SK-N-SH (cell line): Measurements from ENCODE around the gene TGFBRAP1. TPM values are rescaled to one million over a fixed set of nuclear protein-coding genes. Genes with fewer than 3 reads are reported as not detected.

ENCODE experiments used
- CTCF ChIA-PET: fragments of 300-600, 350-600 bp; formaldehyde crosslinking; extraction: SDS; loops from one replicate; lab custom pipeline; 2021; lab: Yijun Ruan, JAX
- POLR2A ChIA-PET: fragments of 350-600 bp; sonication (Branson Sonifier 250); formaldehyde crosslinking; extraction: SDS; loops from one replicate; lab custom pipeline; 2020; ENCODE audit warnings: antibody characterized with exemption, inconsistent platforms; lab: Yijun Ruan, JAX
- DNase-seq: peaks from one replicate; pipeline ENCODE4 v3.0.0; 2012
- H2AFZ ChIP-seq: fragments of 200-600 bp; sonication (generic); 2 replicates; pipeline ENCODE4 v1.8.1; 2016; ENCODE audit warnings: antibody characterized with exemption, mild to moderate bottlenecking, low read depth
- H3F3A ChIP-seq: fragments of 200-600 bp; sonication (generic); replicated peaks from 2 replicates; pipeline ENCODE3; 2016; ENCODE audit warnings: antibody characterized with exemption, mild to moderate bottlenecking; ENCODE audit not compliant: insufficient read depth
- H3K27ac ChIP-seq, 2 experiments: fragments of 200-500 bp in 1 of 2; fragments of 200-600 bp in 1 of 2; sonication (Bioruptor generic) in 1 of 2; sonication (generic), shearing (Covaris generic) in 1 of 2; 2 replicates each; pipeline versions ENCODE4 v1.5.1 to v1.6.1; 2014 to 2016; ENCODE audit warnings: low read depth in 2 of 2, inconsistent platforms in 1 of 2, low read length in 1 of 2, mild to moderate bottlenecking in 1 of 2, mixed read lengths in 1 of 2
- H3K27me3 ChIP-seq: fragments of 200-600 bp; sonication (generic), shearing (Covaris generic); 2 replicates; pipeline ENCODE4 v1.6.1; 2016; ENCODE audit warnings: mixed run types; ENCODE audit not compliant: insufficient read depth
- H3K36me3 ChIP-seq, 2 experiments: fragments of 200-500 bp in 1 of 2; fragments of 200-600 bp in 1 of 2; sonication (Bioruptor generic) in 1 of 2; sonication (generic) in 1 of 2; replicated peaks in 1 of 2; 2 replicates each; pipeline versions ENCODE3 to v1.5.1; 2014 to 2016; ENCODE audit warnings: low read length in 1 of 2, mild to moderate bottlenecking in 1 of 2; ENCODE audit not compliant: insufficient read depth in 2 of 2, control insufficient read depth in 1 of 2
- H3K4me1 ChIP-seq, 2 experiments: fragments of 200-500 bp in 1 of 2; fragments of 200-600 bp in 1 of 2; sonication (Bioruptor generic) in 1 of 2; sonication (generic), shearing (Covaris generic) in 1 of 2; 2 replicates each; pipeline versions ENCODE4 v1.5.1 to v1.6.1; 2014 to 2016; ENCODE audit warnings: low read depth in 1 of 2, low read length in 1 of 2, mixed run types in 1 of 2; ENCODE audit not compliant: insufficient read depth in 2 of 2, control insufficient read depth in 1 of 2
- H3K4me2 ChIP-seq: fragments of 200-600 bp; sonication (generic), shearing (Covaris generic); 2 replicates; pipeline ENCODE4 v1.6.1; 2017; ENCODE audit warnings: mixed run types
- H3K4me3 ChIP-seq, 2 experiments: fragments of 200-500 bp in 1 of 2; fragments of 200-600 bp in 1 of 2; sonication (Bioruptor generic) in 1 of 2; sonication (generic), shearing (Covaris generic) in 1 of 2; 2 replicates each; pipeline versions ENCODE4 v1.5.1 to v1.8.1; 2014 to 2016; ENCODE audit warnings: low read depth in 2 of 2, inconsistent platforms in 1 of 2, low read length in 1 of 2, mild to moderate bottlenecking in 1 of 2, mixed read lengths in 1 of 2, moderate library complexity in 1 of 2
- H3K79me2 ChIP-seq: fragments of 200-600 bp; sonication (generic); 2 replicates; pipeline ENCODE4 v1.8.1; 2017; ENCODE audit warnings: mild to moderate bottlenecking; ENCODE audit not compliant: insufficient read depth
- H3K9ac ChIP-seq: fragments of 200-600 bp; sonication (generic); 2 replicates; pipeline ENCODE4 v1.6.1; 2017; ENCODE audit warnings: mixed run types
- H3K9me2 ChIP-seq: fragments of 200-600 bp; sonication (generic); 2 replicates; pipeline ENCODE4 v1.6.1; 2017; ENCODE audit warnings: mixed run types
- H3K9me3 ChIP-seq: fragments of 200-600 bp; sonication (generic); 2 replicates; pipeline ENCODE4 v1.6.1; 2017; ENCODE audit warnings: mixed run types, mild to moderate bottlenecking, moderate library complexity
- H4K20me1 ChIP-seq: fragments of 200-600 bp; sonication (generic); 2 replicates; pipeline ENCODE4 v1.6.1; 2017; ENCODE audit warnings: mild to moderate bottlenecking, mixed run types; ENCODE audit not compliant: insufficient read depth
- CHD2 ChIP-seq: fragments of 150-350 bp; IDR thresholded peaks from 2 replicates; pipeline ENCODE4 v1.6.1; 2018; ENCODE audit warnings: low read length; ENCODE audit not compliant: partially characterized antibody
- FOXJ3 ChIP-seq: sonication (generic); formaldehyde crosslinking; IDR thresholded peaks from 2 replicates; pipeline ENCODE4 v1.5.1; 2020; ENCODE audit warnings: mild to moderate bottlenecking, missing genetic modification reagents
- GATA2 ChIP-seq: sonication (generic); formaldehyde crosslinking; IDR thresholded peaks from 2 replicates; pipeline ENCODE4 v1.5.0; 2020; ENCODE audit warnings: mild to moderate bottlenecking, missing genetic modification reagents
- RAD21 ChIP-seq: IDR thresholded peaks from 2 replicates; pipeline ENCODE4 v1.6.1; 2012; ENCODE audit warnings: mild to moderate bottlenecking, low read length
- RXRA ChIP-seq: IDR thresholded peaks from 2 replicates; pipeline ENCODE4 v1.4.0; 2012; ENCODE audit warnings: low read depth, mild to moderate bottlenecking, borderline replicate concordance
- SMC3 ChIP-seq: IDR thresholded peaks from 2 replicates; pipeline ENCODE4 v1.6.1; 2012; ENCODE audit warnings: low read depth, low read length, improper control_type of control experiment
- WGBS: methylation state at CpG from one replicate; pipeline ENCODE4 v1.1.6; 2017; ENCODE audit warnings: low lambda C conversion rate; 5-methylcytosine and 5-hydroxymethylcytosine counted together
- polyA plus RNA-seq, 3 experiments: library from polyadenylated mRNA; depleted of rRNA; stranded (reverse); fragments of >200 nt; gene quantifications; 2 replicates each; pipeline ENCODE4 v1.2.3, GENCODE V29; 2012
- TF ChIP-seq, protein P1 (sequence below): IDR thresholded peaks from 2 replicates; pipeline ENCODE4; 2012

The TGFBRAP1 gene
- polyA plus RNA-seq, 1 of the 3 experiments (the other 2 are of a cell fraction): 5.7 TPM

DNA sequence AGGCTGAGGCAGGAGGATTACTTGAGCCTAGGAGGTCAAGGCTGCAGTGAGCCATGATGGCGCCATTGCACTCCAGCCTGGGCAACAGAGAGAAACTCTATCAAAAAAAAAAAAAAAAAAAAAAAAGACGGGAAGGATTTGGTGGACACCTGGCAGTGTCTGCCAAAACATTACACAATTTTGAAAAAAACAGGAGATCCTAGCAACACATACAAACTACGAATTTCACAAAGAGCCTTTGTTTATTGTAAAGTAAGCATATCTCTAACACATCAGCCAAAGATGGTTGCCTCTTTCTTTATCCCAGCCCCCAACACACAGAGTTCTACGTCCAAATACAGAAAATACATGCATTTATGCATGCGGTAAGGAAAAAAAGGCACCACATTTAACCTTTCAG lies 80.4 kb downstream of the TGFBRAP1 start (continued):
- no peak for TF ChIP-seq SMC3

DNA sequence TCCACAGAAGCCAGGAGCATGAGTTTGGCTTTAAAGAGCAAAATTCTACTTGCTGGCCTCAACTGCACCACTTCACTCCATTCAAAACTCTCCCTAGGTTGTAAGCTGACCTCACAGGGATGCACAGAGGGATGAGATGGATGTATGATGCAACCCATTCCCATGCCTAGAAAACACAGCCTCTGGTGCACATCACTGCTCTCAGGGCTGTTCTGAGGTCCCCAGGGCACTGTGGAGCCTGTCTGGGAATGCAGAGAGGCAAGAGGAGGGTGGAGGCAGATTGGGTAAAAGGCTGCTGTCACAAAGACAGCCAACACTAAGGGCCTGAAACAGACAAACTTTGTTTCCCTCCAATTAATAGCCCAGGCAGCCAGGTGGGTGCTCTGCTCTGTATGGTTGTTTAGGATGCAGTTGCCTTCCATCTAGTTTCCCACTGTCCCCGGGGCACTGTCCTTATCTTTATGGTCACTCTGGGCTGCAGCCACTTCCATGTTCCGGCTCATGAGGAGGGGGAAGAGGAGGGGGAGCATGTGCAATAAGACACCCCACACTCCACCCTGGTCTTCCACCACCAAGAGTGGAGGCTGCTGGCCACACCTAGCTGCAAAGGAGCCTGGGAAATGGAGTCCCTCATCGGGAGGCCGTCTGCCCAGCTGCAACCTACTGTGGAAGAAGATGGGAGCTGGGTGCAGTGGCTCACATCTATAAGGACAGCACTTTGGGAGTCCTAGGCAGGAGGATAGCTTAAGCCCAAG lies 81.0 kb downstream of the TGFBRAP1 start:
- Histone ChIP-seq H3K4me3 (no peak overlapping the region), H3K9me3 (no peaks in the 10 kb centered on the region), H3K79me2 (no peaks in the 10 kb centered on the region), H2AFZ (no peak overlapping the region), H3K36me3 (no peaks in the 10 kb centered on the region), H3K9me2 (no peaks in the 10 kb centered on the region), H3K4me2 (no peak overlapping the region), H3K27ac (peak overlapping the region in 1 of 2 experiments; percentile 25; a peak in 1 of 4 replicates), H3K9ac (no peak overlapping the region), H3K4me1 (peaks cover 0 to 5% of the 10 kb centered on the region in 2 experiments; a peak in 1 of 4 replicates), H3F3A (no peaks in the 10 kb centered on the region), H3K27me3 (no peaks in the 10 kb centered on the region), H4K20me1 (no peaks in the 10 kb centered on the region)
- ChIA-PET CTCF (interaction anchor here (1.4 to 18.3 kb wide), 3 partner anchors 10 to 130 kb away, joined by 4 to 459 read pairs (median 10); no protein-coding TSS in a partner anchor), POLR2A (no interaction called here)
- TF ChIP-seq RXRA: no peak
- TF ChIP-seq CHD2: peak; percentile 24
- TF ChIP-seq GATA2 (CRISPR knock-in tag): peak; percentile 50; the same call in 1 of the 2 replicates
- peak; percentile 65 for DNase-seq
- WGBS: 36% methylated on average over 3 of the region's 4 CpGs

DNA sequence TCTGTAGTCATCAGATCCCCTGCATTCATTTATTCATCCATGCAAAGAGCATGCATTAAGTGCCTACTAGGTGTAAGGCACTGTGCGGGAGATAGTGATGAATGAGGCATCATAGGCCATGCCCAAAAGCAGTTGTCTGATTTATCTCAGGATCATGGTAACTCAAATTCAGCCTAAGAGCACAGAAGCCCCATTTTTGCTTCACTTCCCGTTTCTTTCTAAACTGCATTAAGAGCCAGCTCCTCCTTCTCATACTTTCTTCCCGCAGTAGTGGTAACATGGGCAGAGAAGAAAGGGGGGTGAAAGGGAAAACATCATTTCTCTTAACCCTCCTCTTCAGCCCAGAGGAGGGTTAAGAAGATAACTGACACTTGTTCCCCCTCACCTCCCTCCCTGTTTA lies 85.1 kb downstream of the TGFBRAP1 start:
- CTCF ChIA-PET: interaction anchor here (0.6 to 18.3 kb wide), 7 partner anchors 10 to 126 kb away, joined by 3 to 459 read pairs (median 6); no protein-coding TSS in a partner anchor
- peaks cover 0 to 5% of the 10 kb centered on the region in 2 experiments; a peak in 1 of 4 replicates for H3K4me1 ChIP-seq

More for the DNA sequence above, 85.1 kb downstream of the TGFBRAP1 start:
- Histone ChIP-seq H3K4me2 (no peak overlapping the region), H3K9me3 (no peaks in the 10 kb centered on the region), H3F3A (peaks cover 10% of the 10 kb centered on the region), H3K9me2 (no peaks in the 10 kb centered on the region), H3K36me3 (no peaks in the 10 kb centered on the region)
- WGBS: 84% methylated on average over 3 of the region's 3 CpGs
- TF ChIP-seq, protein P1, sequence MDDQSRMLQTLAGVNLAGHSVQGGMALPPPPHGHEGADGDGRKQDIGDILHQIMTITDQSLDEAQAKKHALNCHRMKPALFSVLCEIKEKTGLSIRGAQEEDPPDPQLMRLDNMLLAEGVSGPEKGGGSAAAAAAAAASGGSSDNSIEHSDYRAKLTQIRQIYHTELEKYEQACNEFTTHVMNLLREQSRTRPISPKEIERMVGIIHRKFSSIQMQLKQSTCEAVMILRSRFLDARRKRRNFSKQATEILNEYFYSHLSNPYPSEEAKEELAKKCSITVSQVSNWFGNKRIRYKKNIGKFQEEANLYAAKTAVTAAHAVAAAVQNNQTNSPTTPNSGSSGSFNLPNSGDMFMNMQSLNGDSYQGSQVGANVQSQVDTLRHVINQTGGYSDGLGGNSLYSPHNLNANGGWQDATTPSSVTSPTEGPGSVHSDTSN: no peak
- no peak for TF ChIP-seq RAD21
- no peak for TF ChIP-seq FOXJ3 (CRISPR knock-in tag)
- TF ChIP-seq, all 33 proteins: peak for 0
- Histone ChIP-seq H3K27me3 (no peaks in the 10 kb centered on the region), H3K9ac (no peak overlapping the region), H3K4me3 (no peak overlapping the region), H4K20me1 (no peaks in the 10 kb centered on the region), H3K27ac (no peak overlapping the region), H3K79me2 (no peaks in the 10 kb centered on the region), H2AFZ (no peak overlapping the region)
- POLR2A ChIA-PET: no interaction called here
- DNase-seq: no peak
